Lower lobe of right lung (tissue), 2 donors: ENCODE results near the gene SLC27A4. TPM values are rescaled to one million over a fixed set of nuclear protein-coding genes. Genes with fewer than 3 reads are reported as not detected.

Experiments
- ATAC-seq, 2 donors: fragments of 200-7000 bp; cut with Tn5 transposase; one replicate each; pipeline ENCODE4 v1.9.1; 2020 to 2022; ENCODE audit warnings: mild to moderate bottlenecking in 2 of 2, moderate library complexity in 2 of 2
- DNase-seq: peaks from one replicate; pipeline ENCODE4 v3.0.0-alpha.2; 2020
- H3K27ac ChIP-seq: fragments of 200-600 bp; one replicate; pipeline ENCODE4 v1.8.0; 2022
- H3K27me3 ChIP-seq: fragments of 200-600 bp; one replicate; pipeline ENCODE4 v1.8.0; 2022; ENCODE audit warnings: low read depth
- H3K36me3 ChIP-seq: fragments of 200-600 bp; one replicate; pipeline ENCODE4 v1.8.0; 2022; ENCODE audit warnings: mild to moderate bottlenecking
- H3K4me1 ChIP-seq: fragments of 200-600 bp; one replicate; pipeline ENCODE4 v1.8.0; 2022
- H3K4me3 ChIP-seq: fragments of 200-600 bp; one replicate; pipeline ENCODE4 v1.8.0; 2022; ENCODE audit warnings: mild to moderate bottlenecking
- H3K9me3 ChIP-seq: fragments of 200-600 bp; one replicate; pipeline ENCODE4 v1.8.0; 2022
- intact Hi-C: fragments of 100-400 bp; cut with DNase I; formaldehyde crosslinking; loops from one replicate; pipeline ENCODE4 v1.11.0; 2022
- total RNA-seq: library from RNA; stranded (reverse); fragmentation: NEBNext Ultra II Directional; extraction: Animal tissue kit (Norgen Biotek cat#: 25700); gene quantifications from one replicate; pipeline ENCODE4 v1.2.1, GENCODE V29; 2021
- TF ChIP-seq, protein P1 (sequence below): fragments of 200-600 bp; IDR thresholded peaks from one replicate; pipeline ENCODE4 v1.8.0; 2022; ENCODE audit warnings: antibody characterized with exemption, mild to moderate bottlenecking
- donor health status: DM: no; HTN: yes; CAD: no; lungs with severe emphysema.

SLC27A4 gene
- total RNA-seq, 1 donor from 2014 or later = 19.5 TPM

DNA sequence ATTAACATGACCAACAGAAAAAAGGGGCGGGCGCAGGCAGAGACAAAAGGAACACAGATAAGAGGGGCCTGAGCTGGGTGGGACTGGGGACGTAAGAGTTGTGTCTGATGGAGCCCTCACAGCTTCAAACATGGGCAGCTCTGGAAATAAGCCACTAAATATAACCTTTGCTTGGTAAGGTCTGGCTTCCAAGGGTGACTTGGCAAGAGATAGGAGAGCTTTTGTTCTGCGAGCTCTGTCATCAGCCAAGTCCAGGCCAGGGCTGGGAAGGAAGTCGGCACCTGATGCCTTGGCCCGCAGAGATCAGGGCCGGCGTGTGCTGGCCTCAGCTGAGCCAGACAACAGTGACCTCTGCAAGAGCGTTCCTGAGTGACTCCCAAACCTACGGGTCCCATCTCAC is 29.9 kb upstream of the SLC27A4 start:
- TF ChIP-seq, protein P1, sequence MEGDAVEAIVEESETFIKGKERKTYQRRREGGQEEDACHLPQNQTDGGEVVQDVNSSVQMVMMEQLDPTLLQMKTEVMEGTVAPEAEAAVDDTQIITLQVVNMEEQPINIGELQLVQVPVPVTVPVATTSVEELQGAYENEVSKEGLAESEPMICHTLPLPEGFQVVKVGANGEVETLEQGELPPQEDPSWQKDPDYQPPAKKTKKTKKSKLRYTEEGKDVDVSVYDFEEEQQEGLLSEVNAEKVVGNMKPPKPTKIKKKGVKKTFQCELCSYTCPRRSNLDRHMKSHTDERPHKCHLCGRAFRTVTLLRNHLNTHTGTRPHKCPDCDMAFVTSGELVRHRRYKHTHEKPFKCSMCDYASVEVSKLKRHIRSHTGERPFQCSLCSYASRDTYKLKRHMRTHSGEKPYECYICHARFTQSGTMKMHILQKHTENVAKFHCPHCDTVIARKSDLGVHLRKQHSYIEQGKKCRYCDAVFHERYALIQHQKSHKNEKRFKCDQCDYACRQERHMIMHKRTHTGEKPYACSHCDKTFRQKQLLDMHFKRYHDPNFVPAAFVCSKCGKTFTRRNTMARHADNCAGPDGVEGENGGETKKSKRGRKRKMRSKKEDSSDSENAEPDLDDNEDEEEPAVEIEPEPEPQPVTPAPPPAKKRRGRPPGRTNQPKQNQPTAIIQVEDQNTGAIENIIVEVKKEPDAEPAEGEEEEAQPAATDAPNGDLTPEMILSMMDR = no peak
- no peaks in the 10 kb centered on the region for H3K27me3 ChIP-seq
- H3K36me3 ChIP-seq = peaks cover 65% of the 10 kb centered on the region
- ATAC-seq (no peak), DNase-seq (no peak)
- H3K9me3 ChIP-seq = no peaks in the 10 kb centered on the region
- intact Hi-C loops = no loop called here
- H3K4me1 ChIP-seq = no peaks in the 10 kb centered on the region
- no peak overlapping the region for H3K4me3 ChIP-seq
- no peak overlapping the region for H3K27ac ChIP-seq

DNA sequence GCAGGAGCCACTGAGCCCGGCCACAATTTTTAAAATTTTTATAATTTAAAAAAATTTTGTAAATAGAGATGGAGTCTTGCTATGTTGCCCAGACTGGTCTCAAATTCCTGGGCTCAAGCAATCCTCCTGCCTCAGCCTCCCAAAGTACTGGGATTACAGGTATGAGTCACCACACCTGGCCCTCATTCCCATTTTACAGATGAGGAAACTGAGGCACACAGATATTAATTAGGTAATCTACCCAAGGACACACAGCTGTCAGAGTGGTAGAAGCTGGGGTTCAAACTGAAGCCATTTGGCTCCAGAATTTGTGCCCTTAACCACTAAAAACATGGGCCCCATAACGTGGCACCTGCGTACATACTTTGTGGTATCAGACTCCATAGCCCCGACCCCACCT is 25.6 kb upstream of the SLC27A4 start:
- Histone ChIP-seq H3K27me3 (no peaks in the 10 kb centered on the region), H3K4me1 (no peaks in the 10 kb centered on the region), H3K27ac (no peak overlapping the region), H3K9me3 (no peaks in the 10 kb centered on the region), H3K36me3 (peaks cover 89% of the 10 kb centered on the region), H3K4me3 (no peak overlapping the region)
- ATAC-seq (no peak), DNase-seq (no peak)
- intact Hi-C loops = no loop called here
- TF ChIP-seq, protein P1 = no peak

DNA sequence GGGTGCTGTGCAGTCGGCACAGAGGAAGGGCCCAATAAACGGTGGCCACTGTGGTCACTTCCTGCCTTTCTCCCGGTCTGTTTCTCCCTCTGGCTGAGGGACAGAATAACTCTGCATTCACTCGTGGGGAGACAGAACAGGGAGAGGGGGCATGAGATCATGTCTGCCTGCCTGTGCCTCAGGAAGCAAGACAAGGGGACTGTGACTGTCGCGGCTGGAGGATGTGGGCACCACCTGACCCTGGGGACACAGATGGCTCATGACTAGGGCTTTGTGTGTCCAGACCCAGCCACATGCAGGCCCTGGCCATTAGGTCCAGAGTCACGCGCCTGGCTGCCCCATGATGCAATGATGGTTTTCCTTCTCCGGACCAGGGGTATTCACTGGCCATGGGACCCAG is 23.9 kb upstream of the SLC27A4 start:
- TF ChIP-seq, protein P1 = no peak
- intact Hi-C loops = no loop called here
- H3K4me3 ChIP-seq = no peak overlapping the region
- H3K36me3 ChIP-seq = peaks cover 76% of the 10 kb centered on the region
- no peak for DNase-seq
- no peaks in the 10 kb centered on the region for H3K27me3 ChIP-seq
- peaks cover 3% of the 10 kb centered on the region for H3K4me1 ChIP-seq
- no peaks in the 10 kb centered on the region for H3K9me3 ChIP-seq
- no peak for ATAC-seq
- no peak overlapping the region for H3K27ac ChIP-seq

DNA sequence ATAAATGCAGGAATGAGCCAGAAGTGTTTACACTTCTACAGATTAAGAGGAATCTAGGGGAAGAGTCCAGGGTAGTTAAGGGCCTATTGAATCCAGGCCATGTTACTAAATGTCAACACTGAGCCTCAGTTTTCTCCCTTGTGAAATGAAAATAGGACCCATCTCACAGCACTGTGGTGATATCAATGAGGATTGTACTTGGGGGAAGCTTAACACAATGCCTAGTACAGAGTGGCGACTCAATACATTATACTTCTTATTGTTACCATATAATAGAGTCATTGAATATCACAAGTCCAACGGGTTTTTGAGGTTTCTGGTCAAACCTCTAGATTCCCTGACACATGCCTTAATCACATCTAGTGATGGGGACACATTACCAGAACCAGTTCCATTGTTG is 22.7 kb upstream of the SLC27A4 start:
- ATAC-seq (no peak), DNase-seq (no peak)
- Histone ChIP-seq H3K9me3 (no peaks in the 10 kb centered on the region), H3K4me1 (peaks cover 7% of the 10 kb centered on the region), H3K4me3 (no peak overlapping the region), H3K27me3 (no peaks in the 10 kb centered on the region), H3K36me3 (peaks cover 69% of the 10 kb centered on the region), H3K27ac (no peak overlapping the region)
- TF ChIP-seq, protein P1 = no peak
- intact Hi-C loops = no loop called here

DNA sequence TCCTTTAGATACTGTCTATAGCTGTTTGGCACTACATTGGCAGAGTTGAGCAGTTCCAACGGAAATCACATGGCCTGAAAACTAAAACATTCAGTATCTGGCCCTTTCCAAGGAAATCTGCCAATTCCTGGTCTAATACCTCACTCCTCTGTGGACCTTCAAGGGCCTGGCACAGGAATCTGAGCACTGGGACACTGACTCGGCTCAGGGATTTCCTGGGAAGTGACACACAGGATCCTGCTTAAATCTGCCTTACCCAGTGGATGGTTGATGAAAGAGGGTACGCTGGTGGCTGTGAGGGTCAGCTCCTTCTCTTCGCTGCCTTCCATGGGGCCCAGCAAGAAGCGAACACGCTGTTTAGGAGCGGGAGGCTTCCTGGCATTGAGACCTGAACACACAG is 19.0 kb upstream of the SLC27A4 start:
- H3K27me3 ChIP-seq = no peaks in the 10 kb centered on the region
- H3K9me3 ChIP-seq = no peaks in the 10 kb centered on the region
- TF ChIP-seq, protein P1 = no peak
- peaks cover 23% of the 10 kb centered on the region for H3K4me1 ChIP-seq
- peak overlapping the region; percentile 95 for H3K4me3 ChIP-seq
- H3K27ac ChIP-seq = no peak overlapping the region
- H3K36me3 ChIP-seq = peaks cover 54% of the 10 kb centered on the region
- intact Hi-C loops = no loop called here
- ATAC-seq (no peak), DNase-seq (no peak)

DNA sequence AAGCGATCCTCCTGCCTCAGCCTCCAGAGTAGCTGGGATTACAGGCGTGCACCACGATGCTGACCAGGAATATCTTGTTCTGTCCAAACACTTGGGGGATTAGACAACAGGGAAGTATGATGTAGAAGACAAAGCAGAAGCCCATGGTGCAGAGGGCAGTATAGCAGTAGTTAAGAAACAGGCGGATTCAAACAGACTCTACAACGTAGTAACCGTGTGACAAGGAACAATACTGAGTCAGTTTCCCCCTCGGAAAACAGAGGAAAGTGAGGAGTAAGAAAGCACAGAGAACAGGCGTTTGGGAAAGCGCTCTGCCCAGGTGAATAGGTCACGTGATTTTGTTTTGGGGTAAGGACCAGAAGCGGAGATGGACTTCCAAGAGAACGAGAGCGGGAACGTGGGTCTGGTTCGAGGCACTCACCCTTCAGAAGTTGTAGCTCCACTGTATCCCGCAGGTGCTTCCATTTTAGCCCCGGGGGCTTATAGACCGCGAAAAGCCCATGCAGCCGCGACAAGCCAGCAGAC is 18.4 kb upstream of the SLC27A4 start:
- no peak for DNase-seq
- no peaks in the 10 kb centered on the region for H3K9me3 ChIP-seq
- no peaks in the 10 kb centered on the region for H3K27me3 ChIP-seq
- peaks cover 54% of the 10 kb centered on the region for H3K36me3 ChIP-seq
- ATAC-seq = peak in 1 of 2 donors; percentile 35
- H3K4me1 ChIP-seq = peaks cover 23% of the 10 kb centered on the region
- intact Hi-C loops = no loop called here
- H3K4me3 ChIP-seq = peak overlapping the region; percentile 95
- H3K27ac ChIP-seq = peak overlapping the region; percentile 88
- TF ChIP-seq, protein P1 = no peak
